ENCODE data around the gene PRR33.

GRCh38 chr11:1936781-1937615 lies 45.3 kb upstream of the PRR33 start:
- TF ChIP-seq CTCF (IDR thresholded peaks at IDR 0.05; ENCODE audit: insufficient read depth, low read depth, low read length) (no peak), EZH2 (IDR thresholded peaks at IDR 0.05; ENCODE audit: insufficient read depth, low read length) (no peak)

Measured in astrocyte (in vitro differentiated cells and primary cell).